WTC11 (cell line): ENCODE results near the gene ACACA.

Experiments
- CTCF ChIP-seq: fragments of 200-600 bp; IDR thresholded peaks from 2 replicates; pipeline ENCODE4 v1.8.0; 2022; ENCODE audit warnings: antibody characterized with exemption
- ESRRA ChIP-seq: sonication (generic); formaldehyde crosslinking; IDR thresholded peaks from 2 replicates; pipeline ENCODE4 v1.8.1; 2022; ENCODE audit warnings: mild to moderate bottlenecking, missing genetic modification reagents, borderline replicate concordance
- GABPB1 ChIP-seq: sonication (generic); formaldehyde crosslinking; IDR thresholded peaks from 2 replicates; pipeline ENCODE4 v1.8.1; 2023; ENCODE audit warnings: mild to moderate bottlenecking, missing genetic modification reagents
- IRF1 ChIP-seq: sonication (generic); formaldehyde crosslinking; IDR thresholded peaks from 2 replicates; pipeline ENCODE4 v1.8.0; 2023; ENCODE audit warnings: missing genetic modification reagents
- MAX ChIP-seq: sonication (generic); formaldehyde crosslinking; IDR thresholded peaks from 2 replicates; pipeline ENCODE4 v1.8.0; 2022; ENCODE audit warnings: mild to moderate bottlenecking, missing genetic modification reagents
- NFYB ChIP-seq: sonication (generic); formaldehyde crosslinking; conservative IDR thresholded peaks from 2 replicates; pipeline ENCODE4 v1.8.0; 2022; ENCODE audit warnings: low read depth, missing genetic modification reagents
- OVOL2 ChIP-seq: fragments of 250-450 bp; sonication (Bioruptor Pico); IDR thresholded peaks from 2 replicates; pipeline ENCODE4 v1.9.0; 2021; ENCODE audit warnings: mild to moderate bottlenecking, borderline replicate concordance
- ZNF121 ChIP-seq: sonication (generic); formaldehyde crosslinking; IDR thresholded peaks from 2 replicates; pipeline ENCODE4 v1.8.0; 2023; ENCODE audit warnings: missing genetic modification reagents
- ZNF512 ChIP-seq: sonication (generic); formaldehyde crosslinking; IDR thresholded peaks from 2 replicates; pipeline ENCODE4 v1.8.1; 2022; ENCODE audit warnings: missing genetic modification reagents, borderline replicate concordance
- TF ChIP-seq, protein P1 (sequence below): sonication (generic); formaldehyde crosslinking; IDR thresholded peaks from 2 replicates; pipeline ENCODE4 v1.8.1; 2023; ENCODE audit warnings: mild to moderate bottlenecking, missing genetic modification reagents, moderate library complexity
- TF ChIP-seq, protein P2 (sequence below): sonication (generic); formaldehyde crosslinking; IDR thresholded peaks from 2 replicates; pipeline ENCODE4 v1.8.1; 2023; ENCODE audit warnings: mild to moderate bottlenecking, missing genetic modification reagents, moderate library complexity

DNA sequence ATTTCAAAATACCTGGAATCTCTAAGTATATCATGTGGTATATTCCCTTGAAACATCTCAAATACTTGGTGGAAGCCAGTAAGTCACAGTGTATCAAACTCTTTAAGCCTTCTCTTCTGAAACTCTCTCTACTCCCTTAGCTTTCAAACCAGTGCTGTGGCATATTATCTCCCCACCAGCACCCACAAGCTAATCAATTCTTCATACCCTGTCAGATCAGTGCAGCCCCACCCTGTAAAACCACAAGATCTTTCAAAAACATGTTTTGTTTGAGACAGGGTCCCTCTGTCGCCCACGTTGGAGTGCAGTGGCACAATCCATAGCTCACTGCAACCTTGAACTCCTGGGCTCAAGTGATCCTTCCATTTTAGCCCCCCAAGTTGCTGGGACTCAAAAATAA, 122.4 kb downstream of the ACACA start:
- no peak for TF ChIP-seq ZNF121 (CRISPR knock-in tag)
- TF ChIP-seq NFYB = no peak
- TF ChIP-seq ESRRA (CRISPR knock-in tag) = no peak
- no peak for TF ChIP-seq OVOL2 (CRISPR knock-in tag)
- no peak for TF ChIP-seq CTCF
- TF ChIP-seq MAX = no peak
- no peak for TF ChIP-seq GABPB1 (CRISPR knock-in tag)
- TF ChIP-seq ZNF512 (CRISPR knock-in tag) = no peak
- TF ChIP-seq, protein P1, sequence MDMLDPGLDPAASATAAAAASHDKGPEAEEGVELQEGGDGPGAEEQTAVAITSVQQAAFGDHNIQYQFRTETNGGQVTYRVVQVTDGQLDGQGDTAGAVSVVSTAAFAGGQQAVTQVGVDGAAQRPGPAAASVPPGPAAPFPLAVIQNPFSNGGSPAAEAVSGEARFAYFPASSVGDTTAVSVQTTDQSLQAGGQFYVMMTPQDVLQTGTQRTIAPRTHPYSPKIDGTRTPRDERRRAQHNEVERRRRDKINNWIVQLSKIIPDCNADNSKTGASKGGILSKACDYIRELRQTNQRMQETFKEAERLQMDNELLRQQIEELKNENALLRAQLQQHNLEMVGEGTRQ = no peak
- TF ChIP-seq IRF1 (CRISPR knock-in tag) = no peak
- TF ChIP-seq, protein P2, sequence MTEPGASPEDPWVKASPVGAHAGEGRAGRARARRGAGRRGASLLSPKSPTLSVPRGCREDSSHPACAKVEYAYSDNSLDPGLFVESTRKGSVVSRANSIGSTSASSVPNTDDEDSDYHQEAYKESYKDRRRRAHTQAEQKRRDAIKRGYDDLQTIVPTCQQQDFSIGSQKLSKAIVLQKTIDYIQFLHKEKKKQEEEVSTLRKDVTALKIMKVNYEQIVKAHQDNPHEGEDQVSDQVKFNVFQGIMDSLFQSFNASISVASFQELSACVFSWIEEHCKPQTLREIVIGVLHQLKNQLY (CRISPR knock-in tag) = no peak
